Midbrain (tissue), 1 donor: ENCODE data around the gene ABCB9.
"Not testable (repeated sequence)": the region's sequence is repeated elsewhere in the genome, so short reads cannot be mapped to it uniquely, and the experiment has no call there.

Experiments
- DNase-seq: peaks from one replicate; lab custom pipeline; 2025; lab: John Stamatoyannopoulos, UW

The ABCB9 gene

GRCh38 chr12:122937622-122938091, 28.6 kb downstream of the ABCB9 start:
- no peak for DNase-seq

- DNase-seq: no peak
These were observed 30.9 kb downstream of the ABCB9 start for GRCh38 chr12:122935318-122935717.

- DNase-seq: no peak
These were observed 31.5 kb downstream of the ABCB9 start for GRCh38 chr12:122934722-122935121.

GRCh38 chr12:122932207-122932606, 34.1 kb downstream of the ABCB9 start:
- no peak for DNase-seq

GRCh38 chr12:122929812-122930211, 36.5 kb downstream of the ABCB9 start:
- no peak for DNase-seq

GRCh38 chr12:122929148-122929538, 37.1 kb downstream of the ABCB9 start:
- DNase-seq: no peak

GRCh38 chr12:122928404-122929147, 37.7 kb downstream of the ABCB9 start:
- no peak for DNase-seq

- no peak for DNase-seq
These were observed 38.4 kb downstream of the ABCB9 start for GRCh38 chr12:122927756-122928403.

- DNase-seq: no peak
These were observed 44.3 kb downstream of the ABCB9 start for GRCh38 chr12:122921917-122922316.

- no peak for DNase-seq
These were observed 45.6 kb downstream of the ABCB9 start for GRCh38 chr12:122920687-122921086.

- no peak for DNase-seq
These were observed 47.4 kb downstream of the ABCB9 start for GRCh38 chr12:122918827-122919226.

GRCh38 chr12:122917507-122918121, 48.6 kb downstream of the ABCB9 start:
- DNase-seq: no peak

GRCh38 chr12:122909442-122910288, 56.6 kb downstream of the ABCB9 start:
- DNase-seq: peak; percentile 71

GRCh38 chr12:122908915-122909314, 57.3 kb downstream of the ABCB9 start:
- DNase-seq: no peak

GRCh38 chr12:122905258-122905657, 61.0 kb downstream of the ABCB9 start:
- DNase-seq: not testable (repeated sequence)

- no peak for DNase-seq
These were observed 62.6 kb downstream of the ABCB9 start for GRCh38 chr12:122903693-122904034.

- no peak for DNase-seq
These were observed 63.2 kb downstream of the ABCB9 start for GRCh38 chr12:122902854-122903692.

GRCh38 chr12:122899887-122900286, 66.4 kb downstream of the ABCB9 start:
- no peak for DNase-seq

- no peak for DNase-seq
These were observed 69.6 kb downstream of the ABCB9 start for GRCh38 chr12:122896662-122897061.

- DNase-seq: peak; percentile 72
These were observed 70.3 kb downstream of the ABCB9 start, which contains the start of gene VPS37B for GRCh38 chr12:122895704-122896636. TSS of gene VPS37B (minus strand) at chr12:122896124. CDS start at chr12:122896062, 62 bp downstream.
